ENCODE results near the gene RABEPK.

- no peak for TF ChIP-seq GATA2 (IDR thresholded peaks at IDR 0.05; ENCODE audit: low read depth, low read length)
- TF ChIP-seq GATA3 (IDR thresholded peaks at IDR 0.05; ENCODE audit: low read depth, low read length) = no peak
Observed at GRCh38 chr9:125180876-125181275, 19.5 kb upstream of the RABEPK start.
